Left lung (tissue), 10 donors: ENCODE measurements around the gene GLIS2. TPM values are rescaled to one million over a fixed set of nuclear protein-coding genes. Genes with fewer than 3 reads are reported as not detected.
"Not testable (repeated sequence)": the region's sequence is repeated elsewhere in the genome, so short reads cannot be mapped to it uniquely, and the experiment has no call there.

Source experiments
- ATAC-seq: fragments of 200-7000 bp; cut with Tn5 transposase; one replicate; pipeline ENCODE4 v1.9.1; 2020; ENCODE audit warnings: moderate library complexity
- DNase-seq, 4 donors: peaks; one replicate each; pipeline ENCODE4 v3.0.0-alpha.2; 2013 to 2020
- H3K27ac ChIP-seq, 2 donors: fragments of 200-600 bp; sonication (generic) in 1 of 2; one replicate each; pipeline versions ENCODE4 v1.5.0 to v1.8.0; 2020 to 2021
- H3K27me3 ChIP-seq, 2 donors: fragments of 200-600 bp; sonication (generic) in 1 of 2; one replicate each; pipeline versions ENCODE4 v1.5.0 to v1.8.0; 2020 to 2021
- H3K36me3 ChIP-seq, 2 donors: fragments of 200-600 bp; sonication (generic) in 1 of 2; one replicate each; pipeline versions ENCODE4 v1.5.0 to v1.8.0; 2020 to 2021
- H3K4me1 ChIP-seq, 2 donors: fragments of 200-600 bp; one replicate each; pipeline ENCODE4 v1.8.0; 2021
- H3K4me3 ChIP-seq, 2 donors: fragments of 200-600 bp; sonication (generic) in 1 of 2; one replicate each; pipeline versions ENCODE4 v1.5.0 to v1.8.0; 2020 to 2021; ENCODE audit warnings: mild to moderate bottlenecking in 1 of 2
- H3K9me3 ChIP-seq, 2 donors: fragments of 200-600 bp; sonication (generic) in 1 of 2; one replicate each; pipeline versions ENCODE4 v1.5.0 to v1.8.0; 2020 to 2021
- intact Hi-C, 2 donors: fragments of 100-400 bp; cut with DNase I; formaldehyde crosslinking; loops; one replicate each; pipeline versions ENCODE4 v1.11.2 to v1.14.2; 2022
- polyA plus RNA-seq, 6 donors: library from polyadenylated mRNA; unstranded; fragments of 120-200 nt; gene quantifications; one replicate each; pipeline ENCODE4 v1.2.1, GENCODE V29; 2013; ENCODE audit not compliant: insufficient read length in 6 of 6
- total RNA-seq, 2 donors: library from RNA; stranded (reverse); fragmentation: NEBNext Ultra II Directional; extraction: Animal tissue kit (Norgen Biotek cat#: 25700); gene quantifications; one replicate each; pipeline ENCODE4 v1.2.1, GENCODE V29; 2021
- TF ChIP-seq, protein P1 (sequence below), 2 donors: fragments of 200-600 bp; sonication (generic) in 1 of 2; IDR thresholded peaks; one replicate each; pipeline versions ENCODE4 v1.5.0 to v1.8.0; 2021; ENCODE audit warnings: antibody characterized with exemption in 2 of 2
- donor health status: DM: no; HTN: yes; CAD: no.
- donor health status: DM: no; HTN: no; CAD: no.

The GLIS2 gene
- total and polyA plus RNA-seq, 8 donors: 17.2 to 31.0 (median 25.3) TPM

DNA sequence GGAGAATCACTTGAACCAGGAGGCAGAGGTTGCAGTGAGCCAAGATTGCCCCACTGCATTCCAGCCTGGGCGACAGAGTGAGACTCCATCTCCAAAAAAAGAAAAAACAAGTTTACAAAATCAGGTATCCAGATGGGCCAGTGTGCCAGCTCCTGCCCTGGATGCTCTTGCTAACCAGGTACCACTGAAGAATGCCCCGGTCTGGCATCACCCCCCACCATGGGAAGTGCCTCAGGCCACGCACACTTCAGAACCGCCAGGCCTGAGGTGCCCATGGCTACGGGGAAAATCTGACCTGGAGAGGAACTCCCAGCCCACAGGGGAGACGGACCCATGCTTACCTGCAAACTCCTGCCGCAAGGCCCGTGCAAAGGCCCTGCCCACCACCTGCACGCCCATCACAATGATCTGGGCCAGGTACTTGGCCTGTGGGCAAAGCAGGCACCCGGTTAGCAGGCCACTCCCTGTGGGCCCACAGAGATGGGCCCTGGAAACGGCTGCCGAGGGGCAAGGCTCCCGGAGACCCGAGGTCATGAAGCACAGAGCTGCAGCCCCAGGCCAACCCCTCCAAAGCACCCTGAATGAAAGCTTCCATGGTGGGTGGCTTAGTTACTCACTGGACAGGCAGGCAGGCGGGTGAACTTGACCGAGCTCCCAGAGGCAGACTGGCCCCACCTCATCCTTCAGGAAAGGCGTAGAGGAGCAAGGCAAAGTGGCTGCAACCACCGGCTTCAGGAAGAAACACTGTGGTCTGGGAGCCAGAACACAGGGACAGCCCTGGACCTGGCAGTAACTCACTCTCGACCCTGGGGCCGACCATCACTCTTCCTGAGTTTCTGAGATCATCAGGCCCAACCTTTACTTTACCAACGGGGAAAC is 27.2 kb downstream of the GLIS2 start:
- DNase-seq: no peak
- peaks cover 13 to 73% of the 10 kb centered on the region in 2 donors for H3K4me1 ChIP-seq
- peaks cover 0 to 36% of the 10 kb centered on the region in 2 donors for H3K36me3 ChIP-seq
- H3K27ac ChIP-seq: no peak overlapping the region
- ATAC-seq: peak; percentile 25
- intact Hi-C loops: no loop called here
- H3K27me3 ChIP-seq: no peaks in the 10 kb centered on the region
- no peaks in the 10 kb centered on the region for H3K9me3 ChIP-seq
- H3K4me3 ChIP-seq: no peak overlapping the region
- TF ChIP-seq, protein P1, sequence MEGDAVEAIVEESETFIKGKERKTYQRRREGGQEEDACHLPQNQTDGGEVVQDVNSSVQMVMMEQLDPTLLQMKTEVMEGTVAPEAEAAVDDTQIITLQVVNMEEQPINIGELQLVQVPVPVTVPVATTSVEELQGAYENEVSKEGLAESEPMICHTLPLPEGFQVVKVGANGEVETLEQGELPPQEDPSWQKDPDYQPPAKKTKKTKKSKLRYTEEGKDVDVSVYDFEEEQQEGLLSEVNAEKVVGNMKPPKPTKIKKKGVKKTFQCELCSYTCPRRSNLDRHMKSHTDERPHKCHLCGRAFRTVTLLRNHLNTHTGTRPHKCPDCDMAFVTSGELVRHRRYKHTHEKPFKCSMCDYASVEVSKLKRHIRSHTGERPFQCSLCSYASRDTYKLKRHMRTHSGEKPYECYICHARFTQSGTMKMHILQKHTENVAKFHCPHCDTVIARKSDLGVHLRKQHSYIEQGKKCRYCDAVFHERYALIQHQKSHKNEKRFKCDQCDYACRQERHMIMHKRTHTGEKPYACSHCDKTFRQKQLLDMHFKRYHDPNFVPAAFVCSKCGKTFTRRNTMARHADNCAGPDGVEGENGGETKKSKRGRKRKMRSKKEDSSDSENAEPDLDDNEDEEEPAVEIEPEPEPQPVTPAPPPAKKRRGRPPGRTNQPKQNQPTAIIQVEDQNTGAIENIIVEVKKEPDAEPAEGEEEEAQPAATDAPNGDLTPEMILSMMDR (IDR thresholded peaks at IDR 0.05): no peak

DNA sequence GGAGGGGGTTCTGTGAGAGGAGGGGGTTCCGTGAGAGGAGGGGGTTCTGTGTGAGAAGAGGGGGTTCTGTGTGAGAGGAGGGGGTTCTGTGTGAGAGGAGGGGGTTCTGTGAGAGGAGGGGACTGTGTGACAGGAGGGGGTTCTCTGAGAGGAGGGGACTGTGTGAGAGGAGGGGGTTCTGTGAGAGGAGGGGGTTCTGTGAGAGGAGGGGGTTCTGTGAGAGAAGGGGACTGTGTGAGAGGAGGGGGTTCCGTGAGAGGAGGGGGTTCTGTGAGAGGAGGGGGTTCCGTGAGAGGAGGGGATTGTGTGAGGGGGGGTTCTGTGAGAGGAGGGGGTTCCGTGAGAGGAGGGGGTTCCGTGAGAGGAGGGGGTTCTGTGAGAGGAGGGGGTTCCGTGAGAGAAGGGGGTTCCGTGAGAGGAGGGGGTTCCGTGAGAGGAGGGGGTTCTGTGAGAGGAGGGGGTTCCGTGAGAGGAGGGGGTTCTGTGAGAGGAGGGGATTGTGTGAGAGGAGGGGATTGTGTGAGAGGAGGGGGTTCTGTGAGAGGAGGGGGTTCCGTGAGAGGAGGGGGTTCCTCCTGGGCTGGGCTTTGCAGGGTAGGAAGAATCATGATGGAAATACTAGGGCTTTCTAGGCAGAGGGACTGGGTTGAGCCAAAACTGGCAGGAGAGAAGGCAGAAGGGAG is 28.6 kb downstream of the GLIS2 start:
- H3K27me3 ChIP-seq, H3K9me3 ChIP-seq, DNase-seq, H3K4me3 ChIP-seq, ATAC-seq, intact Hi-C loops: not testable (repeated sequence)
- Histone ChIP-seq H3K27ac (peak overlapping the region in 1 of 2 donors; percentile 76), H3K36me3 (peaks cover 0 to 22% of the 10 kb centered on the region in 2 donors), H3K4me1 (peaks cover 13 to 81% of the 10 kb centered on the region in 2 donors)

DNA sequence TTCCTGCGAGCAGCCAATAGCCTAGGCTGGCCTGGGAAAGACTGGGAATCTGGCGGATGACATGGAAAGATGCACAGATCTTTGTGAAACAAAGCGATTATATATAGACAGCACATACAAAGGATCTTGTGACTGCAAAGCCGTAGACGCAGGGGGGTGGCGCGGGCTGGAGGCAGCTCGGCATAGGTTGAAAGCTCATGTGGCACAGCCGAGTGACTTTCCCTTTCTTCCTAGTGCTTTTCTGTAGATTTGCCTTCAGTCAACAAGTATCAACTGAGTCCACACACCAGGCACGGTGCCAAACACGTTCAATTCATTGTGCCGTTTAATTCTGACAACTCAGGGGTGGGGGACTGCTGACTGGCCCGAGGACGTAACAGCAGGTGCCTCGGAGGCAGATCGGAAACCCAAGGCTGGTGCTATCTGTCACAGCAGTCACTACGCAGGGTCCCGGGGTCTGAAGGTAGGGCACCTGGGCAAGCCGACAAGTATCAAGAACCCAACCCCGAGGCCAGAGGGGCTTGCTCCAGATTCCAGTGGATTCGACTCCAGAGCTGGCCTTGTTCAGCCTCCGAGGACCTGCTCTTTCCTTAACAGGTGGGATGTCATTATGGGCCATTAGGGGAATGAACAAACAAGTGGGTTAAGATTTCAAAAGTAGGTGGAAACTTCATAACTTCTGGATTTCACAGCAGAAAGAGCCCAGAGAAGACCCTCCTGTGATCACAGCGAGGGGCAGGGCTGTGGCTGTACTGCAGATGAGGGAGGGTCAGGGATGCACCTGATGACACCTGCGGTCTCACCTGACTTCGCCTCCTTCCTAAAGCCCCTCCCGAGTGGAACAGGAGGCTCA is 29.3 kb downstream of the GLIS2 start:
- H3K36me3 ChIP-seq: peaks cover 0 to 14% of the 10 kb centered on the region in 2 donors
- DNase-seq: peak in 1 of 4 donors; percentile 44

DNA sequence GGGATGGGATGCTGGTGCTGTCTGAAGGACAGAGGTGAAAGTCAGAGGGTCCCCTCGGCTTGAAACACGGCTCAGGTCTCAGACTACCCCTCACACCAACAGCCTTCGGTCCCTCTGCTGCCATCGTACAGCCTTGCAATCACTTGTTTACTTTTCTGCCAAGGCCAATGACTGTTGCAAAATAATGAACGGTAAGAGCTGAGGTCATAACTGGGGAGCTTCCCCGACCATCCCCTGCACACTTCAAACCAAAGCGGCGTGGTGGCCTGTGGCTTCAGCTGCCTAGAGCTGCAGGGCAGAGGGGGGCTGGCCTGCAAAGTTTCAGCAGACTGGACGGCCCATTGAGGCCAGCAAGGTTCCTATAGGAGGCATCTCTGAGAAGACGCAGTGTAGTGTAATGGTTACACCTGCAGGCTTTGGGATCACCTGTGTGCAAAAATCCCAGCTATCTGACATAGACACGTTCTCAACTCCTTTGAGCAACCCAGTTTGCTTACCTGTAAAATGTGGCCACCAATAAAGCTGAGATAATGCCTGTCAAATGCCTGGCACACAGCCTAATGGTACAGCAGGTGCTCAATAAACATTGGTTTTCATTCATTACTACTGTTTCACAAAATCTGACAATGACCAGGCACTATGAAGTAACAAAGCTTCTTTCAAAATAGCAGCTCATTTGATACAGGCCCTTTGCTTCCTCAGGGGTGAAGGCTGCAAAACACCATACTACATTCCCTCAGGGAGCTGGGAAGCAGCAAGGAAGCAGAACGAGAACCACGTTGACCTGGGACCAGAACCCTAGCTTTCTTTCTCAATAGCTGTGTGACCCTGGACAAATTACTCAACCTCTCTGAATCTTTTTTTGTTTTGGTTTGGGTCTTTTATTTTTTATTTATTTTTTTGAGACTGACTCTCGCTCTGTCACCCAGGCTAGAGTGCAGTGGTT is 30.2 kb downstream of the GLIS2 start:
- H3K4me3 ChIP-seq: no peak overlapping the region
- TF ChIP-seq, protein P1 (IDR thresholded peaks at IDR 0.05): no peak
- peak overlapping the region; percentile 7 to 76 for H3K27ac ChIP-seq
- H3K9me3 ChIP-seq: no peaks in the 10 kb centered on the region
- H3K4me1 ChIP-seq: peaks cover 21 to 78% of the 10 kb centered on the region in 2 donors
- no peaks in the 10 kb centered on the region for H3K27me3 ChIP-seq
- H3K36me3 ChIP-seq: peaks cover 0 to 6% of the 10 kb centered on the region in 2 donors
- no peak for DNase-seq
- peak; percentile 49 for ATAC-seq
- intact Hi-C loops: no loop called here

More for the DNA sequence above, 29.3 kb downstream of the GLIS2 start:
- H3K9me3 ChIP-seq: no peaks in the 10 kb centered on the region
- intact Hi-C loops: no loop called here
- H3K27me3 ChIP-seq: no peaks in the 10 kb centered on the region
- no peak overlapping the region for H3K4me3 ChIP-seq
- TF ChIP-seq, protein P1 (IDR thresholded peaks at IDR 0.05): no peak
- H3K4me1 ChIP-seq: peaks cover 17 to 82% of the 10 kb centered on the region in 2 donors
- no peak for ATAC-seq
- H3K27ac ChIP-seq: peak overlapping the region in 1 of 2 donors; percentile 76
